NCI-H510A treated with DMSO at 0.1 percent for 48 hours (cell line): ENCODE results near the gene TSPYL4.

Experiments
- DNase-seq: peaks from one replicate; lab custom pipeline; 2025; lab: John Stamatoyannopoulos, UW

Gene TSPYL4

DNA sequence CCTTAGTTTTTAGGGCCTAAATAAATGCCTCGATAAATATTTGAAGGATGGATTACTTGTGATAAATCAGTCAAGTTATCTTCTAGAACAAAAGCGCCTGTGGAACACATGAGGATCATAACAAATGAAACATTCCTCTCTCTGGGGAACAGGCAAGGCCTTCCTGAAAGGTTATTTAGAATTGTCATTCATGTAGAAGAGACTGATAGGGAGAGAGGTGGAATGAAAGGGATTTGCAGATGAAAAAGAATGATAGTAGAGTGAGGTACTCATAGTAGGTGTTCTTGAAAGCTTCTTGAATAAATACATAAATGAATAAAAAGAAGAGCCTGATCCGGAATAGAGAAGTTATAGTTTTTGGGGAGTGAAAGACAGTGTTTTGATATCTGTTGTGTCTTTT lies 30.5 kb downstream of the TSPYL4 start:
- no peak for DNase-seq

DNA sequence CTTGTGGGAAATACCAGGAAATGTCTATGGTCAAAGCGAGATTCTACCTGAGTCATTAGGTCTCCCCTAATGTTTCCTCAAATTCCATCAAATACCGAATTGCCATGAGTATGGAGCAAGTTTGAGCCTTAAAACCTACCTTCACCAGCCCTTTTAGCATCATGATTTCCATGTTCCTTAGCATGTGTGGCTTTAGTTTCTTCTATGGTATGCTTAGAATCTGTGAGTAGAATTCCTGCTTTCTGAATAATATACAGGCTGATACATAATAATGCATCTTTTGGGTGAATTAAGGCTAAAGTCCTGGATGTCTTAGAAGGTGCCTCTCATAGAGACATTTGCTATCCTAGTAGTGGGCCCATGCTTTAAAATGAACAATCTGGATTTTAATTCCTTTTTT lies 32.0 kb downstream of the TSPYL4 start:
- DNase-seq, result no peak

DNA sequence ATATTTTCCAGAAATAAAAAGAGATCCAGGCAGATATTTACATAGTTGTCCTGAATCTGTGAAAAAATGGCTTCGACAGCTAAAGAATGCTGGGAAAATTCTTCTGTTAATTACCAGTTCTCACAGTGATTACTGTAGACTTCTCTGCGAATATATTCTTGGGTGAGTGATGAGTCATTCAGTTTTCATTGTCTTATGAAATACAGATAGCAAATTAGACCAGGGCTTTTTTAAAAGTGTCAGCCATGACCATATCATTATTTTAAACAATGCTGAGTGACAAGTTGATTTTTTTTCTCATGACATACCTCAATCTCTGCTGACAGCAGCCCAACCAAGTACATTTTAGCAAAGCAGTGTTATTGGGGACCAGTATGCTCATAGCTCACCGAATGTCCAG lies 32.8 kb downstream of the TSPYL4 start:
- no peak for DNase-seq

DNA sequence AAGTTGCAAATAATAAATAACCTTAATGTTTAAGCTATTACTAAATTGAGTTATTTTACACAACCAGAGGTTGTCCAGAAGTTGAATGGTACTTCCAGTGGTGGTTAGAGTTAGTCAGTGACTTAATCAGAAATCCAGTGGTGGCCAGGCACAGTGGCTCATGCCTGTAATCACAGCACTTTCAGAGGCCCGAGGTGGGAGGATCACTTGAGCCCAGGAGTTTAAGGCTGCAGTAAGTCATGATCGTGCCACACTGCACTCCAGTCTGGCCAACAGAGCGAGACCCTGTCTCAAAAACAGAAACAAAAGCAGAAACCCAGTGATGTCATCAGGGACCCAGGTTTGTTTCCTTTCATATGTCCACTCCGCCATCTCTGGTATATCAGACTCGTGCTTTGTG lies 35.0 kb downstream of the TSPYL4 start:
- no peak for DNase-seq

DNA sequence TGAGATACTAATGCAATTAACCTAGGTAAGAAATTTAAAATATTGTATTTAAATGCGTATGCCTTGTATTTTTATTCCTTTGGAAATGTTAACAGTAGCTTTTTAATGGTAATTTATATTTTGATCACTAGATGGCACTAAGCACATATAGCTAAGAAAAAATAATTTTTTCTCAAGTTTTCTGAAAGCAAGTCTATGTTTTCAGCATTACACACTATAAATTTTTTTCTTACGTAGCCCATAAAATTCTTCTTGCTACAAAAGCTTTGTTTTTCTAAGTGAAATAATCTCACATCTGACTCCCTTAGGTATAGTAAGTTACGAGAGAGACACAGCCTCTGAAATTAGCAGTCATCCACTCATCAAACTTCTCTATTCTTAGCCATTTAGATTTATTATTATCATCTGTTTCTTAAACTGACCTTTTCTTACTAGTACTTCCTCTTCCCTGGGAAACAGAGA lies 35.7 kb downstream of the TSPYL4 start:
- peak; percentile 15 for DNase-seq

DNA sequence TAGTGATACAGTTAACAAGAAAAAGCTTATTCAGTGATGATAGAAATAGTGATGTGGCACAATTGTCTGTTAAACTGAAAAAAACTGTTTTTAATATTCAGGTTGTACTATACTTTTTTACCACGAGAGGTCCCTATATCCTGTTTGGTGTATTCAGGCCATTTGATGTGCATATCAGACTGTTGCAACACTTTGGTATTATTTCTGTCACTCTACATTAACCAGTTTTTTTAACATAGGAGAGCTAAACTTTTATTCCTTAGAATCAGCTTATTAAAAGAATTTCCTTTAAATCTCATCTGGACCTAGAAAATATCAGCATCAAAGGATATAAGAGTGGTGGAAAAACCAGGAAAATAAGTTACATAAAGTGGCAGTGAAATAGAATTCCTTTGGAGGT lies 36.8 kb downstream of the TSPYL4 start:
- DNase-seq, result peak; percentile 2

DNA sequence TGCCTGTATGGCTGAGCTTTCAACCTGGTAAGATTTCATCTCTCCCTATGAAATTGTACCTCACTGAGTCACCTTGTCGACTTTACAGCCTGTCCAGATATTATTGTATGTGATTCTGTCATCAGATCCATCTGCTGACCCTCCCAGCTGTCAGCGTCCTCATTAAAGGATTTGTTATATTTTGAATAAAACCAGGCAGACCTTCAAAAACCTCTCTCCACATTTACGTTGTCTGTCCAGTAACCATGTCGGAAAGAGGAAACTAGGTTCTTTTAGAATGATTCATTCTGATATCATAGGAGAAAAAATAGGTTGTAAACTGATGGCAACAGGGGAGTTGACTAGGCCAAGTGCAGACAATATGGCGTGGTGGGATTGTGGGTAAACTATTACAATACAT lies 38.5 kb downstream of the TSPYL4 start:
- DNase-seq, result no peak

DNA sequence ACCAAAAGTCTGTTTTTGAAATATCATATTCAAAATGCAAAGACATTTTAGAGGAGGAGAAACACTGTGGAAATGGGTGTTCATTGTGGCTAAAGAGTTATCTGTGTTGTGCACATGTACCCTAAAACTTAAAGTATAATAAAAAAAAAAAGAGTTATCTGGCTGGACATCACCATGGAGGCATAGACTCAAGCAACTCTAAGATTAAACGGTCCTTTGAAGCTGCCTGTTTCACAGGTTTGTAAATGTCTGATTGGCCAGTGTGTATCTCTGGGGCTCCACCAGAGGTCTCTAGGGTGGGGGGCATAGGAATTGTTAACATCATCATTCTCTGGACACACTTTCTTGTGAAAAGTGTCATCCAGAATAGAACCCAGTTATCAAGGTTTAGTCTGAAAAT lies 39.2 kb downstream of the TSPYL4 start:
- no peak for DNase-seq

DNA sequence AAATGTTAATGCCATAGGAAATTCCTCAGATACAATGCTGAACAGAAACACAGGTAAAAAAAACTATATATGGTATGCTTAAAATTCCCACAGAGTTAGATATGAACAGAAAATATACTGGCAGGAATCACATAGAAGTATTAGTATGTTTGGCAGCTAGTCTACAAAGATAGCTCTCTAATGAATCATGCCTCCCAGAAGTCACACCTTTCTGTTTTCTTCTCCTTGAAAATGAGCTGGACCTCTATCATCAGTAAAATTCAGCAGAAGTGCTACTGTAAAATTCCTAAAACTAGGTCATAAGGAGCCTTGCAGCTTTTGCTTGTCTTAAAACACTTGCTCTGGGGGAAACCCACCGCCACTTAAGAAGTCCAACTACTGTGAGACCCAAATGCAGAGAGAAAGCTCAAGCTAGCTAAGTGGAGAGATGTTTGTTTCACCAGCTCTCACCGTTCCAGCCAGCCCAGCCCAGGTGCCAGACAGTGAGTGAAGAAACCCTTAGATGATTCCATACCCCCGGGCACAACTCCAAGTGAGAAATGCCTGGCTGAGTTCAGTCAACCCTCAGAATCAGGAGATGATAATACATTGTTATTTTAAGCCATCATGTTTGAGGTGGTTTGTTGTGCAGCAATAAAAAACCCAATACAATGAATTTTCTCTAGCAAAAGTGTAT lies 43.0 kb downstream of the TSPYL4 start:
- DNase-seq, result no peak

DNA sequence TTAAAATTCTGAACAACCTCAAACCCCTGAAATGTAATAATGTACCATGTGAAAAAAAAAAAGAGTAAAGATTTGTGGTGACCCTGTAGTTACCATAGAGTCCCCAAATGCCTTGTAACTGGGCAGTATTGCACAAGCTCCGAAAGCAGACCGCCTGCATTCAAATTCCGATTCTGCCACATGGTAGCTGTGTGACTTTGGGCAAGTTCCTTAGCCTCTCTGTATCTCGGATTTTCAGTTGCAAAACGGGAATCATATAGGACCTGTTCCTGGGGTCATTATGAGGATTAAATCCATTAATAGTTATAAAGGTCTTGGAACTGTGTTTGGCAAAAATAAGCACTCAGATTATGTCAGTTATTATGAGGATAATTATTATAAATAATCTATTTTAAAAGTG lies 43.6 kb downstream of the TSPYL4 start:
- no peak for DNase-seq

DNA sequence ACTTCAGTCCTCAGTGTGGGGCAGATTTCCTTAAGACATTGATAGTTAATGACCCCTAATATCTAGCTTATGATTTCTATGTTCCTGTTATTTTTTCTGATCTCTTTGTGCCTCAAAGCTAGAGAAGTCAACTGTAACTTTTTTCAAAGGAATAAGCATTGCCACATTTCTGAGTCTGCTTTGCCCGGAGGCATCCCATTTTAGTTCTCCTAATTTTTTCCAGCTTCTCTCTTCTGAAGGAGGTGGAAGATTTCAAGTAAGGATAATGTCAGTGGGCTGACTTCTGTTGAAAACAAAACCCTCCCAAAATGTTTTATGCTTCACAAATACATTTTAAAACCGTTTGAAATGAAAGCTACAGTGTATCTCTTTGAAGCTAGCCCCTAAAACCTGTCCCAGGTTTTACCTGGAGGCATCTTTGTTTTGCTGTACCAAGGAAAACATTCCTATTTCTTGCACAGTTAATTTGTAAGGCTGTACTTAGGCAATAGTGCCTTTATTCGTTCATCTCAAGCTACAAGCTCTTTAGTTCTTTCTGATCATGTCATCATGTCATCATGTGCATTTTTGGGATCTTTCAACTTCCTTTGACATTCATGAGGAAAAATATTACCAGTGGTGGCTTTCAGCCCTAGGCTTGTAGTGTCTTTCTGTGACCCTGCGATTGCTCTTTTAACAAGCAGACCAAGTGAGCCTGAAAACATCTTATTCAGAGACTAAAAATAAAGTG lies 45.7 kb downstream of the TSPYL4 start:
- DNase-seq, result no peak

DNA sequence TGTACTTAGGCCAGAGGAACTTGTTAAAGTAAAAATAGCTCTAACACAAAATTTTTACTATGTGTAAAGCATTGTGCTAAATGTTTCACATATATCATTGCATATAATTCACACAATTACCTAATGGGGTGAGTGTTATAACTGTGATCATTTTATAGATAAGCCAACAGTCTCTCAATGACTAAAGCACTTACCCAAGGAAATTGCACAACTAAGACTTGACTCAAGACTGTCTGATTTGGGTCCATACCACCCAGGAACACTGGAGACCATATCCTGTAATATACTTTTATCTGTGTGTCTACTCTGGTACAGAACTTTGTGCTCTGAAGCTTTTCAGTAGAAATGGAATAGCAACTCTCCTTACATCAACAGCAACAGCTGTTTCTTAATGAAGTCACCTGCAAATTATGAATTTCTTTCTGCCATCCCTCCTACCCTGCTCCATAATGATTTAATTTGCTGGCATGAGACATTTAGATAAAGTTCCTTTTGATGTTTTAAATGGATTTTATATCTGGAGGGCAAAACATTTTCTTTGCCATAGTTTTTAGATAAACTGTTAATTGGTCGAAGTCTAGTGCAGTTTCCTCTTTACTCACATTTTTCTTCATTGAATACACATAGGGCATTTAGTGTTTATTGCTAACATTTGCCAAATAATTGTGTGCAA lies 47.5 kb downstream of the TSPYL4 start:
- no peak for DNase-seq

DNA sequence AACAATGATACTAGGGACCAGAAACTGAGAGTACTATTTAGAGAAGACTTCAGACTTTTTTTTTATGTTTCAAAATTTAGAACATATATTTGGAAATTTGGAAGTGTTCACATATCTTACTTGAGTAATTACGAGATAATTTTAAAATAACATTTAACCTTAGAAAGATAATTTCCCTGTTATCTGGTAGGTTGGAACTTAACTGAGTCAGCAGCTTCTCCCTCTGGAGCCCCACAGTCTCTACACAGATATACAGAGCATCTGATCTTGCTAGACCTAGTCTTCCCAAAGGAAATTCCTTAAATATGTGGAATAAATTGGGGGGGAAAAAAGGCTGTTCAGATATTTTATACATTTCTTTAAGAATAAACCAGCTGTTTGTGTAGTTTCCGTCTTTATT lies 48.6 kb downstream of the TSPYL4 start:
- DNase-seq, result no peak

DNA sequence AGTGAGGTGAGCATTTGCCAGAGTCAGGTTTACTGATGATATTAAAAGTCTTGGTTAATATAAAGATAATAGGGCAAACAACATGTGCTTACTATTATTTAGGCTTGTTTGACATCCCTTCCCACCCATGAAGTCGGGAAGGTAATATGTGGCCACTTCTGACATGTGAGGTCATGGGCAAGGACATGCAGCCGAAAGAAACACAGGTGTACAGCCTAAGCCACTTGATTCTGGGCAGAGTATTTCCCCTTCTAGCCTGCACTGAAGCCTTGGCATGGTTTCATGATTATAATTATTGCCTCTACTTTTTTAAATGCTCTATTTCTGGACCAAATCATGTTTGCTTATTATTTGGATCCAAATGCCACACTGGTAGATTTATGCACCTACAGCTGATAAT lies 52.3 kb downstream of the TSPYL4 start:
- DNase-seq, result no peak

DNA sequence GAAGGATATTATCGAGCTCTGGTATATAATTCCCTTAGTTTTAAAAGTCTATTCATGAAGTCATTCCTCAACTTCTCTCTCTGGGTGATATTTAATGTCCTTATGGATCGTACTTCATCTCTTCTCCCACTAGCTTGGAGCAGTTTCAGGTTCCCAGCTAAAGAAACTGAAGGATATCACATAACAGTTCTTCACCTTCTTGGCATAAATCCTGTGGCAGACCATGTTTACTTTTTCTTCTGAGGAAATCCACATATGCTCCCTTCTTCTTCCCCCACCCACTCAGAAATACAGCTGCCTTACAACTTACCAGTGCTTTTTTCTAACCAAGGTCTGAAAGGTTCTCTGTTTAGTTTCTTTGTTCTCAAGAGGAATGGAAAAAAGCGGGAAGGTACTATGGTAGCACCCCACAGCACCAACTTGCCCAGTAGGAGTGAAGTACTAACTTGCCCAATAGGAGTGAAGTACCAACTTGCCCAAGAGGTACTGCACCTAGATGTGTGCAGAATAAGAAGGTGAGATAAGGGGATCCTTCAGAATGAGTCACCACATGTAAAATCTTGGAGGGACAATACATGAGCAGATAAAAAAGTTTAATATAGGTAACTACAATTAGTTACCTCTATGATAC lies 53.1 kb downstream of the TSPYL4 start:
- no peak for DNase-seq
